Cardiac muscle cell (in vitro differentiated cells and primary cell): ENCODE data around the gene KLF15. TPM values are rescaled to one million over a fixed set of nuclear protein-coding genes. Genes with fewer than 3 reads are reported as not detected.
A peak's percentile ranks its signal among the peaks of the same experiment; 100 is the strongest.

Experiments
- DNase-seq, 2 donors: peaks; one replicate each; pipeline versions ENCODE4 v3.0.0 to v3.0.0-alpha.2; 2010 to 2017; ENCODE audit warnings: low read depth in 1 of 2, low spot score in 1 of 2
- H3K27ac ChIP-seq: fragments of 200-600 bp; sonication (generic); 2 replicates; pipeline ENCODE4 v1.5.1; 2016
- H3K27me3 ChIP-seq: fragments of 200-600 bp; sonication (generic); 2 replicates; pipeline ENCODE4 v1.6.0; 2016; ENCODE audit warnings: control low read depth
- H3K36me3 ChIP-seq: fragments of 200-600 bp; sonication (generic); 2 replicates; pipeline ENCODE4 v1.5.1; 2016; ENCODE audit warnings: control low read depth
- H3K4me1 ChIP-seq: fragments of 200-600 bp; sonication (generic); 2 replicates; pipeline ENCODE4 v1.8.1; 2017; ENCODE audit warnings: low read depth, mild to moderate bottlenecking, mixed run types
- H3K4me3 ChIP-seq: fragments of 200-600 bp; sonication (generic); 2 replicates; pipeline ENCODE4 v1.5.1; 2016; ENCODE audit warnings: mild to moderate bottlenecking
- H3K9me3 ChIP-seq: fragments of 200-600 bp; sonication (generic); 2 replicates; pipeline ENCODE4 v1.5.1; 2017; ENCODE audit warnings: low read depth, mild to moderate bottlenecking, control low read depth
- polyA plus RNA-seq: library from polyadenylated mRNA; unstranded; fragments of >200 nt; fragmentation: Nextera tagmentation; extraction: Ambion mirVana; gene quantifications from 2 replicates; pipeline ENCODE4 v1.2.1, GENCODE V29; 2016
- total RNA-seq: library from RNA; depleted of rRNA; stranded (reverse); fragments of >200 nt; gene quantifications from 2 replicates; pipeline ENCODE4 v1.2.3, GENCODE V29; 2016
- TF ChIP-seq, protein P1 (sequence below): IDR thresholded peaks from 2 replicates; pipeline ENCODE4 v1.5.1; 2012; ENCODE audit warnings: low read depth, mild to moderate bottlenecking, low read length

The KLF15 gene
- total RNA-seq, result 9.5 and 16.5 TPM in 2 replicates
- polyA plus RNA-seq, result 0.75 and 6.3 TPM in 2 replicates

DNA sequence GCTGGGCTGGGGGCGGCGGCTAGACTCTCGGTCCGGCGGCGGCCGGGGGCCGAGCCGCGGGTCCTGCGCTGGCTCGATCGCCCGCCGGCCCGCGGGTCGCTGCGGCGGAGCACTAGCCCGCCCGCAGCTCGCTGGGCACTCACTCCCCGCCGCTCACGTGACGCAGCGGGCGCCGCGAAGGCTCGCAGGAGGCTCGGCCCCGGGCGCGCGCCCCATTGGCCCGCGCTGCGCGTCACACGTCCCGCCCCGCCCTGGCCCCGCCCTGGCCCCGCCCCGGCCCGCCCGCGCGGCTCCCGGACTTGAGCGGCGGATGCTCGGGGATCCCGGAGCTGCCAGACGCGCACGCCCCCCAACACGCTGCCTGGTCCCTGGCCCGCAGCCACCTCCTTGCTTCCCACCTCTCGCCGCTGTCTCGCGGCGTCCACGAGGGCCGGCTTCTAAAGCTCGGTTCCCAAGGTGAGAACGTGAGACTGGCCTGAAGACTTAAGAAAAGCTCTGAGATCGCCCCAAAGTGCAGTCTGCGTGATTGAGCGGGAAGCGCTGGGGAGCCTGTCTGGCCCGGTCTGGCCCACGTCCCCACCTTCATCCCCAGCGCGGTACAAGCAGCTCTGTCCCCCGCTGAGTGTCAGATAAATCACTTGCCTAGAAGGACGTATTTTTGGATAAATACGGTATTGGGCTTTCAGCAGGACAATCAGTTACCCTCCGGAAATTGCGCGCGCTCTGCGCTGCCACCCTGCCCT lies at the start of gene KLF15:
KLF15 (minus strand) TSS at position 114 of the 743 bp plus-strand sequence. CDS start 4,486 bp downstream, outside the sequence.
- TF ChIP-seq, protein P1, sequence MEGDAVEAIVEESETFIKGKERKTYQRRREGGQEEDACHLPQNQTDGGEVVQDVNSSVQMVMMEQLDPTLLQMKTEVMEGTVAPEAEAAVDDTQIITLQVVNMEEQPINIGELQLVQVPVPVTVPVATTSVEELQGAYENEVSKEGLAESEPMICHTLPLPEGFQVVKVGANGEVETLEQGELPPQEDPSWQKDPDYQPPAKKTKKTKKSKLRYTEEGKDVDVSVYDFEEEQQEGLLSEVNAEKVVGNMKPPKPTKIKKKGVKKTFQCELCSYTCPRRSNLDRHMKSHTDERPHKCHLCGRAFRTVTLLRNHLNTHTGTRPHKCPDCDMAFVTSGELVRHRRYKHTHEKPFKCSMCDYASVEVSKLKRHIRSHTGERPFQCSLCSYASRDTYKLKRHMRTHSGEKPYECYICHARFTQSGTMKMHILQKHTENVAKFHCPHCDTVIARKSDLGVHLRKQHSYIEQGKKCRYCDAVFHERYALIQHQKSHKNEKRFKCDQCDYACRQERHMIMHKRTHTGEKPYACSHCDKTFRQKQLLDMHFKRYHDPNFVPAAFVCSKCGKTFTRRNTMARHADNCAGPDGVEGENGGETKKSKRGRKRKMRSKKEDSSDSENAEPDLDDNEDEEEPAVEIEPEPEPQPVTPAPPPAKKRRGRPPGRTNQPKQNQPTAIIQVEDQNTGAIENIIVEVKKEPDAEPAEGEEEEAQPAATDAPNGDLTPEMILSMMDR, result no peak
- peak; percentile 91 to 96 for DNase-seq
- H3K4me1 ChIP-seq, result peaks cover 6% of the 10 kb centered on the region
- H3K4me3 ChIP-seq, result peak within 1 kb of the TSS; percentile 81
- H3K36me3 ChIP-seq, result no peaks in the 10 kb centered on the region
- peaks cover 6% of the 10 kb centered on the region for H3K27me3 ChIP-seq
- peak within 1 kb of the TSS; percentile 78 for H3K27ac ChIP-seq
- no peaks in the 10 kb centered on the region for H3K9me3 ChIP-seq

DNA sequence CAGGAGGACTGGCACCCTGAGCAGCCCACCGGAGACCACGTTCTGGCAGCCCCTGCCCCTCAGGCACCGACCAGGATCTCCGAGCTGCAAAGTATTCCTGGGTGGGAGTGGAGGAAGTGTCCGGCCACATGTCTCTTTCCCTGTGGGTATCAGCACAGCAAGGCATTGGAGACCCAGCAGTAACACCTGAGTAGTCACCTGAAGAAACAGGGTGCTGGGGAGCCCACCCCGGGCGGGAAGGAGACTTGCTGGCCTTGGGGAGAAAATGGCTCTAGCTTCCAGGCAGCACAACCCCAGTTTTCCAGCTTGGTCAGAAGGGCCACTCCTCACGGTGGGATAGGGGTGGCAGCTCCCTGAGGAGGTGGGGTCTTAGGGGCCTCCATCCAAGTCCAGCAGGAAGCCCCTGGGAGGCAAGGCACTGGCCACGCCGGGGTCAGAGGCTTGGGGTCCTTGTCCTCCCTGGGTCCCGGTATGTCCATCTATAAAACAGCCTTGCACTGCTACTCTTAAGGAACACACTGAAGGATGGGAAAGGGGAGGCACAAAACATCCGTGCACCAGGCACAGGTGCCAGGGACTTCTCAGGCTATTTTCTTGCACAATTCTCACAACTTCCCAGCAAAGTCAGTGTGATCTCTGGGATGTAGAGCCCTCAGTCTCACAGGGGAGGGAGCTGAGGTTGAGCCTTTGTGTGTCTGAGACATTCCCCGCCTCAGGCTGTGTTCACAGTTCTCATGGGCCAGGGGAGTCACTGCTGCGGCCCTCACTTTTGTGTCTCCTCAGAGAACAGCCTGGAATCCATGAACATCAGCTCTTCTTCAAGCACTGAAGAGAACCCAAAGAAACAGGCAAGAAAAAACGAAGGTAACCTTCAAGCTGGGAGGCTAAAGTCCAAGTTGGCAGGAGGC lies 49.4 kb upstream of the KLF15 start:
- TF ChIP-seq, protein P1, result no peak
- DNase-seq, result no peak
- no peaks in the 10 kb centered on the region for H3K36me3 ChIP-seq

DNA sequence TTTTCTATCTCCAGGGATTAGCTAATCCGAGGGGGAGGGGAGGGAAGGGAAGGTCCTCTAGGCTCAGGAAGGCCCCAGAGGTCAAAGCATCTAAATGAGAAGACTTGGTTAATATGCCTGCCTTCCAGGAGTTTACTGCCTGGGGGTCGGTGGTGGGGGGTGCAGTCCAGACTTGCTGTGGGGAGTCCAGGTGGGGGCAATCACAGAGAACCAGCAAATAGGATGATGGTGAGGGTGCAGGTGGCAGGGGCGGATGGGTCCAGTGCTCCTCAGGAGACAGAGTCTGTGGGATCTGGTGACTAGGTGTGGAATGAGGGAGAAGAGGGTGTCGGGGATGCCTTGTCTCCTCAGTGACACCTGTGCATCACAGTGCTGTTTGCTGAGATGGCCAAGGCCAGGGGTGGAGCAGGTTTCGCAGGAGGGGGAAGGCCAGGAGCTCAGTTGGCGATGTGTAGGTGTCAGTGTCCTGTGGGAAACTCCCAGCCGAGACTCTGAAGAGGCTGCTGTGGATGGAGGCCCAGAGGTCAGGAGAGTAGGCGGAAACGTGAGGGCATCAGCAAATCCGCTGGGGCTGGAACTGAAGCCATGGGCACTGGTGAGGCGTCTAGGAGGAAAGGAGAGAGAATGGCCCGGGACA lies 45.6 kb upstream of the KLF15 start:
- no peak for DNase-seq
- Histone ChIP-seq H3K27ac (no peak overlapping the region), H3K27me3 (no peaks in the 10 kb centered on the region), H3K36me3 (no peaks in the 10 kb centered on the region), H3K9me3 (no peaks in the 10 kb centered on the region), H3K4me3 (no peak overlapping the region), H3K4me1 (no peaks in the 10 kb centered on the region)
- TF ChIP-seq, protein P1, result no peak

More for the DNA sequence above, 49.4 kb upstream of the KLF15 start:
- Histone ChIP-seq H3K27ac (no peak overlapping the region), H3K4me1 (no peaks in the 10 kb centered on the region), H3K27me3 (no peaks in the 10 kb centered on the region), H3K9me3 (no peaks in the 10 kb centered on the region), H3K4me3 (no peak overlapping the region)

DNA sequence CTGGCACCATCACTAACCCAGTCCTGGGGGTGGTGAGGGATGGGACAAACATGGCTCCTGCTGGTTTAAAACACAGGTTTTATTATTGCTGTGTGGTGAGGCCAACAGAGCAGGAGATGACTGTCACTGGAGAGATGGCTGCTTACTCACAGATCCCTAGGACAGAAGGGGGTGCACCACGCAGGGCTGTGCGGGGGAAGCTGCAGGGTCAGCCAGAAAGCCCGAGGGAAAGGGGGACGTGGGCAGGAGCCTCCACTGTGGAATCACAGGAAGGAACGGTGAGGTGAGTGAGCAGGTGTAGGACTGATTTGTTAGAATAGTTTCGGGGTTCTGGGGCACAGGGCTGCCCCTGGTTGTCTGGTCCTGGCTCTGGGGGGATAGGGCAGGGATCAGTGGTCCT lies 45.0 kb upstream of the KLF15 start:
- Histone ChIP-seq H3K27ac (no peak overlapping the region), H3K4me3 (no peak overlapping the region), H3K4me1 (no peaks in the 10 kb centered on the region), H3K27me3 (no peaks in the 10 kb centered on the region), H3K9me3 (no peaks in the 10 kb centered on the region), H3K36me3 (no peaks in the 10 kb centered on the region)
- TF ChIP-seq, protein P1, result no peak
- DNase-seq, result no peak

DNA sequence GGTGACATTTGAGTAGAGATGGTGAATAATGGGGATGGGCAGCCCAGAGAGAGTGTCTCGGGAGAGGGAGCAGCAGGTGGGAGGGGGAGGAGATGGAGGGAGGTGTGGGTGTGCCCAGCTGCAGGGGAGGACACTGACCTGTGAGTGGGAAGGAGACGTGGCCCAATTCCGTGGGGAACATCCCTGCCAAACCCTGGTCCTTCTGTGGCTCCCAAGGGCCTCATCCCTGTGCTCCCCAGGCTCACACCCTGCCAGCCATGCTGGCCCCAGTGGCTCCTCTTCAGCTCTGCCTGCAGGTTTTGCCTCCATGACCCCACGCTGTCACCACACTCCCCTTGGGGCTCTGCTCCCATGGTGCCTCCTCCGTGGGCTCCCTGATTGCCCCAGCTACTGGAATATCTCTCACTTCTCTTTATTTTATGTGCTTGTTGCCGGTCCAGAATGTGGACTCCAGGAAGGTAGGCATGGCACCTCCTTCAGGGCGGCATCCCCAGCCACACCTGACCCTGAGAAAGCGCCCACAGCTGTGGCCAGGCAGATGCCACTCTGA lies 44.5 kb upstream of the KLF15 start:
- no peak overlapping the region for H3K27ac ChIP-seq
- no peaks in the 10 kb centered on the region for H3K36me3 ChIP-seq
- no peak overlapping the region for H3K4me3 ChIP-seq
- TF ChIP-seq, protein P1, result no peak
- no peaks in the 10 kb centered on the region for H3K27me3 ChIP-seq
- DNase-seq, result no peak
- no peaks in the 10 kb centered on the region for H3K4me1 ChIP-seq
- H3K9me3 ChIP-seq, result no peaks in the 10 kb centered on the region
